Esophagus squamous epithelium (tissue), 5 donors: ENCODE measurements around the gene CAPZB. TPM values are rescaled to one million over a fixed set of nuclear protein-coding genes. Genes with fewer than 3 reads are reported as not detected.

Experiments
- DNase-seq: peaks from one replicate; lab custom pipeline; 2025; lab: John Stamatoyannopoulos, UW
- H3K27ac ChIP-seq, 4 donors: fragments of 200-600 bp; sonication (generic); one replicate each; pipeline ENCODE4 v1.5.1; 2016 to 2019; ENCODE audit warnings: mild to moderate bottlenecking in 1 of 4
- H3K27me3 ChIP-seq, 4 donors: fragments of 200-600 bp; sonication (generic); 1 replicate in 3 of 4; 2 replicates in 1 of 4; pipeline versions ENCODE4 v1.5.1 to v1.6.0; 2017 to 2021; ENCODE audit warnings: antibody characterized with exemption in 1 of 4
- H3K36me3 ChIP-seq, 3 donors: fragments of 200-600 bp; sonication (generic); one replicate each; pipeline ENCODE4 v1.5.1; 2016 to 2019
- H3K4me1 ChIP-seq, 3 donors: fragments of 200-600 bp; sonication (generic); one replicate each; pipeline ENCODE4 v1.5.1; 2017 to 2019
- H3K4me3 ChIP-seq, 4 donors: fragments of 200-600 bp; sonication (generic); 1 replicate in 3 of 4; 2 replicates in 1 of 4; pipeline ENCODE4 v1.5.1; 2016 to 2019; ENCODE audit warnings: mild to moderate bottlenecking in 2 of 4, moderate library complexity in 1 of 4
- H3K9me3 ChIP-seq, 3 donors: fragments of 200-600 bp; sonication (generic); one replicate each; pipeline ENCODE4 v1.5.1; 2016 to 2019
- POLR2A ChIP-seq, 4 donors: fragments of 450-650 bp; IDR thresholded peaks; one replicate each; pipeline ENCODE4 v1.6.1; 2017; ENCODE audit warnings: antibody characterized with exemption in 4 of 4, mild to moderate bottlenecking in 4 of 4, moderate library complexity in 3 of 4
- WGBS, 2 donors: methylation state at CpG; one replicate each; pipeline ENCODE4 v1.1.5; 2018; 5-methylcytosine and 5-hydroxymethylcytosine counted together
- intact Hi-C: fragments of 100-400 bp; cut with DNase I; formaldehyde crosslinking; loops from one replicate; pipeline ENCODE4 v1.15.0; 2022
- total RNA-seq, 4 donors: library from RNA; depleted of rRNA; stranded (reverse); fragments of >200 nt; gene quantifications; one replicate each; pipeline ENCODE4 v1.1.0, GENCODE V29; 2016
- TF ChIP-seq, protein P1 (sequence below), 6 experiments: fragments of 450-650 bp in 4 of 6; fragments of 200-600 bp in 2 of 6; sonication (generic) in 2 of 6; IDR thresholded peaks; one replicate each; pipeline ENCODE4 v1.5.1; 2016 to 2019; ENCODE audit warnings: antibody characterized with exemption in 6 of 6, mild to moderate bottlenecking in 4 of 6, moderate library complexity in 4 of 6
- donor health status: DM: yes; HTN: yes; CAD: no.

Gene CAPZB
- total RNA-seq, 4 donors from 2014 or later, result 89.4 to 146 (median 126) TPM

GRCh38 chr1:19405761-19406487 lies 79.4 kb downstream of the CAPZB start:
- TF ChIP-seq, protein P1, sequence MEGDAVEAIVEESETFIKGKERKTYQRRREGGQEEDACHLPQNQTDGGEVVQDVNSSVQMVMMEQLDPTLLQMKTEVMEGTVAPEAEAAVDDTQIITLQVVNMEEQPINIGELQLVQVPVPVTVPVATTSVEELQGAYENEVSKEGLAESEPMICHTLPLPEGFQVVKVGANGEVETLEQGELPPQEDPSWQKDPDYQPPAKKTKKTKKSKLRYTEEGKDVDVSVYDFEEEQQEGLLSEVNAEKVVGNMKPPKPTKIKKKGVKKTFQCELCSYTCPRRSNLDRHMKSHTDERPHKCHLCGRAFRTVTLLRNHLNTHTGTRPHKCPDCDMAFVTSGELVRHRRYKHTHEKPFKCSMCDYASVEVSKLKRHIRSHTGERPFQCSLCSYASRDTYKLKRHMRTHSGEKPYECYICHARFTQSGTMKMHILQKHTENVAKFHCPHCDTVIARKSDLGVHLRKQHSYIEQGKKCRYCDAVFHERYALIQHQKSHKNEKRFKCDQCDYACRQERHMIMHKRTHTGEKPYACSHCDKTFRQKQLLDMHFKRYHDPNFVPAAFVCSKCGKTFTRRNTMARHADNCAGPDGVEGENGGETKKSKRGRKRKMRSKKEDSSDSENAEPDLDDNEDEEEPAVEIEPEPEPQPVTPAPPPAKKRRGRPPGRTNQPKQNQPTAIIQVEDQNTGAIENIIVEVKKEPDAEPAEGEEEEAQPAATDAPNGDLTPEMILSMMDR (IDR thresholded peaks at IDR 0.05), result no peak
- TF ChIP-seq POLR2A (IDR thresholded peaks at IDR 0.05), result no peak
- H3K27ac ChIP-seq, result peak overlapping the region; percentile 24 to 92 (median 76)
- H3K4me3 ChIP-seq, result no peak overlapping the region
- peaks cover 0 to 67% (median 0%) of the 10 kb centered on the region in 3 donors for H3K36me3 ChIP-seq
- 59 to 78% methylated on average over 13 to 17 of the region's 22 CpGs for WGBS, 2 donors
- H3K9me3 ChIP-seq, result no peaks in the 10 kb centered on the region
- DNase-seq, result no peak
- H3K27me3 ChIP-seq, result no peaks in the 10 kb centered on the region
- intact Hi-C loops, result no loop called here
- H3K4me1 ChIP-seq, result peaks cover 21 to 97% (median 51%) of the 10 kb centered on the region in 3 donors

DNA sequence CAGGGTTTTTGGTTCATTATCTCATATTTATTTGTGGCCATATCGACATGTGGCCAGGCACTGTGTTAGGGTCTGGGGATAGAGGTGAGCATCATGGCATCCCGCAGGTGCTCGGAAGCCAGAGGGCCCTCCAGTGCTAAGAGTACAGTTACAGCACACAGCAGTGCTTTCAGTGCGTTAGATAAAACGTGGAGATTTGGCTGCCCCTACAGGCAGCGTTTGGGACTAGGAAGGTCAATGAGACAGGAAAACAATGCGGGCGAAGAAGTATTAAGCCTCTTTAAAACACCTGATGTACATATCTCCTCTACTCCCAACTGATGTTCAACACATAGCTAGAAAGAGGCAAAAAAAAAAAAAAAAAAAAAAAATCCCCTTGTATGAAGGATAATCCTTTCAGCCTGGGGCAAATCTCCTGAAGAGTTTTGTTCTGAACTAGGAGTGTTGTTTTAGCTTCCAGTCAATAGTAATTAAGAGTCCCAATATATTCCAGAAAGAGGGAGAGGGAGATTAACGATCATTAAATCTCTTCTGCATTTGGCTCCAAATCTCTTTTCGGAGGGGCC lies 80.1 kb downstream of the CAPZB start:
- no peak for DNase-seq
- H3K27ac ChIP-seq, result peak overlapping the region; percentile 42 to 92 (median 76)
- intact Hi-C loops, result no loop called here
- no peaks in the 10 kb centered on the region for H3K27me3 ChIP-seq
- WGBS, 2 donors, result 61 to 72% methylated on average over 7 to 10 of the region's 10 CpGs
- no peak overlapping the region for H3K4me3 ChIP-seq
- TF ChIP-seq, protein P1 (IDR thresholded peaks at IDR 0.05), result peak in 1 of 6 experiments; percentile 10
- no peak for TF ChIP-seq POLR2A (IDR thresholded peaks at IDR 0.05)
- H3K9me3 ChIP-seq, result no peaks in the 10 kb centered on the region
- H3K4me1 ChIP-seq, result peaks cover 21 to 97% (median 56%) of the 10 kb centered on the region in 3 donors
- H3K36me3 ChIP-seq, result peaks cover 0 to 62% (median 0%) of the 10 kb centered on the region in 3 donors

DNA sequence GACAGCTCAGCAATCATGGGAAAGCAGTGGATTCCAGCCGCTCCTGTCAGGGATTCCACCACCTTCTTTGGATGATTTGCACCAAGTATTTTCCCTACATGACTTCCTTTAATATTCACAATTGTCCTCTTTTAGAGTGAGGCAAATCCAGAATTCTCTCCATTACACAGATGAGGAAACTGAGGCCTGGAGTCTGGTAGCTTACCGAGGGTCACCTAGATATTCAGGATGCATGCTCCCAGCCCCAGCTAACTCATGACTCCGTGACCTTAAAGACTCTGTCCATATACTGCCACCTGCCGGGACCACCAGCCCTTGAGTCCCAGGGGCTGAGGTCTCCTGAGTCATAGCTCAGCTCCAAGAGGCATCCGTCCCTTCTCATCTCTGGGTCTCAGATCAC lies 80.6 kb downstream of the CAPZB start:
- no peak for DNase-seq
- Histone ChIP-seq H3K36me3 (peaks cover 0 to 57% (median 0%) of the 10 kb centered on the region in 3 donors), H3K4me3 (no peak overlapping the region), H3K4me1 (peaks cover 21 to 97% (median 57%) of the 10 kb centered on the region in 3 donors), H3K27me3 (no peaks in the 10 kb centered on the region), H3K9me3 (no peaks in the 10 kb centered on the region), H3K27ac (peak overlapping the region; percentile 42 to 92 (median 72))
- TF ChIP-seq, protein P1 (IDR thresholded peaks at IDR 0.05), result no peak
- TF ChIP-seq POLR2A (IDR thresholded peaks at IDR 0.05), result no peak
- intact Hi-C loops, result no loop called here
- WGBS, 2 donors, result 87 to 92% methylated on average over 3 to 5 of the region's 5 CpGs

DNA sequence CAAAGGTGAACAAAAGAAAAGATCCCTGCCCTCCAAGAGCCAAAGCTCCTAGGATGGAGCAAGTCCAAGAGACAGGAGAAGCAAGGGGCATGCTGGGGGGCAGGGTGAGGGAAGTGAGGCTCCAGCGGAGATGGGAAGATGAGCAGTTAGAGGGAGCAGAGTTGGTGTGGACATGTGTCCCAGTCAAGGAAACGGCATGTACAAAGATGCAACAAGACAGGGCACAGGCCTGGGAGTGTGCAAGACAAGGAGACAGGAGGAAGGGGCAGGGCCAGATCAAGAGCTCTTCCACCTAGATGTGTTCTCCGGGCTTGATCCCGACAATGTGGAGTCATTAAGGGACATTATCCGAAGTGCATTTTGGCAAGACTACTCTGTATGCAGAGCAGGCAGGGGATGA lies 82.1 kb downstream of the CAPZB start:
- Histone ChIP-seq H3K4me1 (peaks cover 30 to 98% (median 61%) of the 10 kb centered on the region in 3 donors), H3K36me3 (peaks cover 0 to 56% (median 0%) of the 10 kb centered on the region in 3 donors), H3K4me3 (no peak overlapping the region), H3K27ac (peak overlapping the region; percentile 2 to 92 (median 81)), H3K27me3 (no peaks in the 10 kb centered on the region), H3K9me3 (no peaks in the 10 kb centered on the region)
- intact Hi-C loops, result no loop called here
- TF ChIP-seq, protein P1 (IDR thresholded peaks at IDR 0.05), result no peak
- no peak for TF ChIP-seq POLR2A (IDR thresholded peaks at IDR 0.05)
- DNase-seq, result no peak
- 62 to 87% methylated on average over 5 of the region's 5 CpGs for WGBS, 2 donors
